Measurements from ENCODE around the gene HLA-DPA1. TPM values are rescaled to one million over a fixed set of nuclear protein-coding genes. Genes with fewer than 3 reads are reported as not detected.

Gene HLA-DPA1
- total RNA-seq (2014; rRNA removed; shearing (Covaris generic)) = 3.6 and 4.9 TPM in 2 replicates

GRCh38 chr6:33073431-33073871, at the start of gene HLA-DPA1:
Gene HLA-DPA1 (minus strand): TSS chr6:33073649.
- peak; percentile 67 for DNase-seq
- no peaks in the 10 kb centered on the region for H3K27me3 ChIP-seq (ENCODE audit: control insufficient read depth, insufficient read depth, low read length)
- no peaks in the 10 kb centered on the region for H3K36me3 ChIP-seq (replicated peaks; ENCODE audit: control insufficient read depth, insufficient read depth, low read length)
- H3K4me3 ChIP-seq (ENCODE audit: insufficient read depth, low read depth, low read length) = no peak within 1 kb of the TSS

- DNase-seq = no peak
- Histone ChIP-seq H3K36me3 (replicated peaks; ENCODE audit: control insufficient read depth, insufficient read depth, low read length) (peaks cover 5% of the 10 kb centered on the region), H3K4me3 (ENCODE audit: insufficient read depth, low read depth, low read length) (no peak overlapping the region), H3K27me3 (ENCODE audit: control insufficient read depth, insufficient read depth, low read length) (no peaks in the 10 kb centered on the region)
Observed at GRCh38 chr6:33123181-33123580, 49.7 kb upstream of the HLA-DPA1 start.

GRCh38 chr6:33120001-33120400, 46.6 kb upstream of the HLA-DPA1 start:
- no peak for DNase-seq
- H3K27me3 ChIP-seq (ENCODE audit: control insufficient read depth, insufficient read depth, low read length) = no peaks in the 10 kb centered on the region; the same call in 1 of the 2 replicates
- H3K36me3 ChIP-seq (replicated peaks; ENCODE audit: control insufficient read depth, insufficient read depth, low read length) = peaks cover 3% of the 10 kb centered on the region
- no peak overlapping the region for H3K4me3 ChIP-seq (ENCODE audit: insufficient read depth, low read depth, low read length)

GRCh38 chr6:33118525-33119123, 45.2 kb upstream of the HLA-DPA1 start:
- Histone ChIP-seq H3K27me3 (ENCODE audit: control insufficient read depth, insufficient read depth, low read length) (no peaks in the 10 kb centered on the region; the same call in 1 of the 2 replicates), H3K4me3 (ENCODE audit: insufficient read depth, low read depth, low read length) (peak overlapping the region; percentile 21; the same call in 1 of the 2 replicates), H3K36me3 (replicated peaks; ENCODE audit: control insufficient read depth, insufficient read depth, low read length) (peaks cover 1% of the 10 kb centered on the region; the same call in 1 of the 2 replicates)
- no peak for DNase-seq

DNA sequence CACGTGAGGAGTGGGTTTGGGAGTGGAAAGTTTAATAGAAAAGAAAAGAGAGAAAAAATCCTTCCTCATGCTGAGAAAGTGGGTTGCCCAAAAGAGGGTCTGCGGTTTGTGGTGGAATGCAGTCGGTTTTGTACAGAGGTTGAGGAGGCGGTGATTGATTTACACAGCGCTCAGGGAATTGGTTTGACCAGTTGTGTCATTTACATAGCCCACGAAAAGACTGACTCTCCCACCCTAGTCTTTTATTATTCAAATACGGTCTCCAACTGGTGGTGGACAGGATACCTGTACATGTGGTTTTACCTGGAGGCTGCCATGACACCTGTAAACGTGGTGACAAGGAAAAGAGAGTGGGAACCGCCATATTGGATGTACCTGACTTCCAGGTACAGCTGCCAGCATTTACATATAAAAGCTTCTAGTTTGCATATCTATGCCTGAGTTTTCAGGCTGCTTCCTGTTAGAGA, 44.4 kb upstream of the HLA-DPA1 start:
- no peak for DNase-seq

GRCh38 chr6:33116841-33117711, 43.6 kb upstream of the HLA-DPA1 start:
- Histone ChIP-seq H3K36me3 (replicated peaks; ENCODE audit: control insufficient read depth, insufficient read depth, low read length) (no peaks in the 10 kb centered on the region; the same call in 1 of the 2 replicates), H3K27me3 (ENCODE audit: control insufficient read depth, insufficient read depth, low read length) (no peaks in the 10 kb centered on the region; the same call in 1 of the 2 replicates), H3K4me3 (ENCODE audit: insufficient read depth, low read depth, low read length) (peak overlapping the region; percentile 66)
- DNase-seq = peak; percentile 67

More for the DNA sequence above, 44.4 kb upstream of the HLA-DPA1 start:
- H3K36me3 ChIP-seq (replicated peaks; ENCODE audit: control insufficient read depth, insufficient read depth, low read length) = no peaks in the 10 kb centered on the region; the same call in 1 of the 2 replicates
- H3K4me3 ChIP-seq (ENCODE audit: insufficient read depth, low read depth, low read length) = peak overlapping the region; percentile 66
- H3K27me3 ChIP-seq (ENCODE audit: control insufficient read depth, insufficient read depth, low read length) = no peaks in the 10 kb centered on the region; the same call in 1 of the 2 replicates

DNA sequence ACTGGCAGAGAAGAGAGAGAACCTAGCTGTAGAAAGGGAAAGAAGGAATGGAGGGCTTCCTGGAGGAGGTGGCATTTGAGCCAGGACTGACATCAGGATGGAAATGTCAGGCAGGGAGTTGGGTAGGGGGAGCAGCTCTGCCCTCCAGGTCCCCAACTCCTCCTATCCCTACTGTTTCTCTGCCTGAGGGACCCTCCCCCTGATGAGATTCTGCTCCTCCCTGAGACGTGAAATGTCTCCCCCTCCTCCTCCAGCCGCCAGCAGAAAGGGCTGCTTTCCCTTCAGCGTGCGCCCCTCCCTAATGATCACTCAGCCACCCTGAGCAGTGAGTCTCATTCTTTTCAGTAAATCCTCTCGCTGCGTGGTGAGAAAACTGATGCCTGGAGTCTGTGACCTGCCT, 43.0 kb upstream of the HLA-DPA1 start:
- Histone ChIP-seq H3K4me3 (ENCODE audit: insufficient read depth, low read depth, low read length) (peak overlapping the region; percentile 66), H3K27me3 (ENCODE audit: control insufficient read depth, insufficient read depth, low read length) (no peaks in the 10 kb centered on the region; the same call in 1 of the 2 replicates), H3K36me3 (replicated peaks; ENCODE audit: control insufficient read depth, insufficient read depth, low read length) (no peaks in the 10 kb centered on the region; the same call in 1 of the 2 replicates)
- DNase-seq = peak; percentile 72

- Histone ChIP-seq H3K27me3 (ENCODE audit: control insufficient read depth, insufficient read depth, low read length) (no peaks in the 10 kb centered on the region; the same call in 1 of the 2 replicates), H3K36me3 (replicated peaks; ENCODE audit: control insufficient read depth, insufficient read depth, low read length) (no peaks in the 10 kb centered on the region), H3K4me3 (ENCODE audit: insufficient read depth, low read depth, low read length) (no peak overlapping the region)
- no peak for DNase-seq
Observed at GRCh38 chr6:33114406-33114805, 41.0 kb upstream of the HLA-DPA1 start.

DNA sequence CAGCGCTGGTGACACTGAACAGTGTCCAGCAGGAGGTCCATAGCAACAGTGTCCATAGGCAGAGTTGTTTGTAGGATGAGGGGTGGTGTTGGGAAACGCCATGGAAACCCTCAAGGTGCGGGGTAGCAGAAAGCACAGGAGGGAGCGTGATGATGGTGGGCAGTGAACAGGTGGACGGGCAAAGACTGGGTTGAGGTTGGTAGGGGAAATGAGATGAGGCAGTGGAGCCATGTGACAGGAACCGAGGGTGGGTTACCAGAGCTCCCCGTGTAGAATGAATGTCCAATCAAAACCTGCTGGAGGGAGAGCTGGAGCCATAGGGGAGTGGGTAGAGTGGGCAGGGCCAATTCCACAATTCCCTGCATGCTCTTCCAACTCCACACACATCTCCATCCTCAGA, 40.3 kb upstream of the HLA-DPA1 start:
- Histone ChIP-seq H3K27me3 (ENCODE audit: control insufficient read depth, insufficient read depth, low read length) (no peaks in the 10 kb centered on the region; the same call in 1 of the 2 replicates), H3K4me3 (ENCODE audit: insufficient read depth, low read depth, low read length) (no peak overlapping the region), H3K36me3 (replicated peaks; ENCODE audit: control insufficient read depth, insufficient read depth, low read length) (no peaks in the 10 kb centered on the region)
- no peak for DNase-seq

DNA sequence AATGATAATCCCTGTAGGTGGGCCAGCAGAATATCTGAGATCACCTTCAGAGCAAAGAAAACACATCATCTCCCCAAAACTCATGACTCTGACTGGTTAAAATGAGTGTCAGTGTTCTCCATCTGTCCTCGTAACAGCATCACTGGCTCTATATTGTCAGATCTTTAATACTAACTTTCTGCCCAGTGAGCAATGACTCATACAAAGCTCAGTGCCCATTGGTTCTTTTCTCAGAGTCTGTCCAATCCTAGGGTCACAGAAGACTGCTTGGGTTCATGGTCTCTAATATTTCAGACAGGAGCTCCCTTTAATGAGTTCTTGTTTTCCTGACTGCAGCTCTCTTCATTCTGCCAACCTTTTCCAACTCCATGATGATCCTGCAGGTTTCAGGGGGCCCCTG, 38.7 kb upstream of the HLA-DPA1 start:
- Histone ChIP-seq H3K27me3 (ENCODE audit: control insufficient read depth, insufficient read depth, low read length) (peaks cover 1% of the 10 kb centered on the region; the same call in 1 of the 2 replicates), H3K36me3 (replicated peaks; ENCODE audit: control insufficient read depth, insufficient read depth, low read length) (no peaks in the 10 kb centered on the region), H3K4me3 (ENCODE audit: insufficient read depth, low read depth, low read length) (no peak overlapping the region)
- peak; percentile 49 for DNase-seq

DNA sequence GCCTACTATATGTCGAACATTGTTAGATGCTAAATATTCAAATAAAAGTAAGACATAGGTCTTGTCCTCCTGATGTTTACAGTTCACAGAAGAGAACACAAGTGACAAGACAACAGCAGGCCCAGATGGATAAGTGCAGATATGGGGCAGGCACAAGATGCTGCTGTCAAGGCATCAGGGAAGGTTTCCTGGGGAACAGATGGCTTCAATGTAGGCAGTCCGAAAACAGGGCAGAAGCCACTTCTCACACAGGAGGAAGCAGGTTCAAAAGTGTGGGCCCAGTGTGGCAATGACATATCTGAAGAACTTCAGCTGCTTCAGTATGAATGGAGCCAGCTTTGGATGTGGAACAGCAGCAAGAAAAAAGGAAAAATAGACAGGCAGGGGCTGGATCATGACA, 34.9 kb upstream of the HLA-DPA1 start:
- Histone ChIP-seq H3K4me3 (ENCODE audit: insufficient read depth, low read depth, low read length) (no peak overlapping the region), H3K27me3 (ENCODE audit: control insufficient read depth, insufficient read depth, low read length) (peaks cover 1% of the 10 kb centered on the region; the same call in 1 of the 2 replicates), H3K36me3 (replicated peaks; ENCODE audit: control insufficient read depth, insufficient read depth, low read length) (no peaks in the 10 kb centered on the region)
- DNase-seq = no peak

- DNase-seq = no peak
Observed at GRCh38 chr6:33107641-33108040, 34.2 kb upstream of the HLA-DPA1 start.

GRCh38 chr6:33105916-33106871, 32.7 kb upstream of the HLA-DPA1 start:
- H3K27me3 ChIP-seq (ENCODE audit: control insufficient read depth, insufficient read depth, low read length) = peaks cover 1% of the 10 kb centered on the region; the same call in 1 of the 2 replicates
- H3K36me3 ChIP-seq (replicated peaks; ENCODE audit: control insufficient read depth, insufficient read depth, low read length) = no peaks in the 10 kb centered on the region
- H3K4me3 ChIP-seq (ENCODE audit: insufficient read depth, low read depth, low read length) = no peak overlapping the region
- no peak for DNase-seq

More at GRCh38 chr6:33107641-33108040, 34.2 kb upstream of the HLA-DPA1 start:
- no peak overlapping the region for H3K4me3 ChIP-seq (ENCODE audit: insufficient read depth, low read depth, low read length)
- peaks cover 1% of the 10 kb centered on the region; the same call in 1 of the 2 replicates for H3K27me3 ChIP-seq (ENCODE audit: control insufficient read depth, insufficient read depth, low read length)
- no peaks in the 10 kb centered on the region for H3K36me3 ChIP-seq (replicated peaks; ENCODE audit: control insufficient read depth, insufficient read depth, low read length)

Measured in H7 (cell line).